ENCODE results near the gene ATRIP. TPM values are rescaled to one million over a fixed set of nuclear protein-coding genes. Genes with fewer than 3 reads are reported as not detected.

ATRIP gene
- total RNA-seq, 1 donor from 2014 or later = 9.0 TPM

DNA sequence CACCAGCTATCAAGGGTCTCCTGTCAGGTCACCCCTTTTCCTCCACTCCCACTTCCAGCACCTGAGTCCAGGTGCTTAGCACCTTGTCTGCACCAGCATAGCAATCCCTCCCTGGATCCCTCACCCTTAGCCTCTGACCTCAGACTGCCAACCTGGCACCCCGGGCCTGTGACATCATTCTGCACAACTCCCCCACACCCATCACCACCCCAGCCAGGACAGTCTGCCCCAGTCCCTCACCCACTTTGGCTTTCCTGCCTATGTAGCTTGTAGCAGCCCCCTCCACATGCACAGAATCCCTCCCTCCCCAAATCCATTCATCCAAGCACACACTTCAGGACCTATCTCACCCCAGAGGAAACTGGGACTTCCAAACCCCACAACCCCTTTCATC is 15.8 kb upstream of the ATRIP start:
- TF ChIP-seq, protein P1, sequence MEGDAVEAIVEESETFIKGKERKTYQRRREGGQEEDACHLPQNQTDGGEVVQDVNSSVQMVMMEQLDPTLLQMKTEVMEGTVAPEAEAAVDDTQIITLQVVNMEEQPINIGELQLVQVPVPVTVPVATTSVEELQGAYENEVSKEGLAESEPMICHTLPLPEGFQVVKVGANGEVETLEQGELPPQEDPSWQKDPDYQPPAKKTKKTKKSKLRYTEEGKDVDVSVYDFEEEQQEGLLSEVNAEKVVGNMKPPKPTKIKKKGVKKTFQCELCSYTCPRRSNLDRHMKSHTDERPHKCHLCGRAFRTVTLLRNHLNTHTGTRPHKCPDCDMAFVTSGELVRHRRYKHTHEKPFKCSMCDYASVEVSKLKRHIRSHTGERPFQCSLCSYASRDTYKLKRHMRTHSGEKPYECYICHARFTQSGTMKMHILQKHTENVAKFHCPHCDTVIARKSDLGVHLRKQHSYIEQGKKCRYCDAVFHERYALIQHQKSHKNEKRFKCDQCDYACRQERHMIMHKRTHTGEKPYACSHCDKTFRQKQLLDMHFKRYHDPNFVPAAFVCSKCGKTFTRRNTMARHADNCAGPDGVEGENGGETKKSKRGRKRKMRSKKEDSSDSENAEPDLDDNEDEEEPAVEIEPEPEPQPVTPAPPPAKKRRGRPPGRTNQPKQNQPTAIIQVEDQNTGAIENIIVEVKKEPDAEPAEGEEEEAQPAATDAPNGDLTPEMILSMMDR (IDR thresholded peaks at IDR 0.05) = no peak
- peak overlapping the region; percentile 79 to 94 for H3K4me3 ChIP-seq

DNA sequence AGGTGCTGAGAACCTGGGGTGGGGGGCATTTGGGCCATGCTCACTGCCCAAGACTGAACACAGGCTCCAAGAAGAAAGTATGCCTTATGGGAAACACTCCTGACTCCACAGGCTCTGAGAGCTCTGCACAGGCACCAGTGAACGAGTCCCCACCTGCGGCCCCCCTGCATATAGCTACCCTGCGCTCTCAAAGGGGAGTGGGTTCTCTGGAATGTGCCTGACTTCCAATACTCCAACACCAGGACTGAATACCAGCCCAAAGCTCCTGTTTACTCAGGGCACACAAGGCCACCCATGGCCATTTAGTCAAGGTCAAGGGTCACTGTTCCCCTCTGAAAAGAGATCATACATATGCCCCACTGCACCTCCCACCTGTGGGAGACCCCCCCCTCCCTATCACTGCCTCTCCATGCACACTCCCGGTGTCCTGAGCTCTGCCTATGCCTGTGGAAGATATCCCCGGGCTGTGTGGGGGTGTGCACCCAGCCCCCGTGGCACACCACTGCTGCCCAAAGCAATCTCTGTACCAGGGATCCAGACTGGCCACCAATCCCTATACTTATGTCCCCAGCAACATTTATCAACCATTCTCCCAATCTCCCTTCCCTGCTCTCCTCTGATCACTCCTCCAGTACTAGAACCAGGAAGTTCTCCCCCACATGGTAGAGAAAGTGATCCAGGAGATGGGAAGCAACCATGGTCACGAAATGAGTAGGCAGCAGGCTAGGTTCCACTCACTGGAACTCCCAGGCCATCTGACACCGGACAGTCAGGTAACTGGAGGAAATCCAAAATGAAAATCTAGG is 15.1 kb upstream of the ATRIP start:
- intact Hi-C loops (cut with DNase I) = no loop called here
- H3K27ac ChIP-seq = peak overlapping the region; percentile 95 to 98
- H3K36me3 ChIP-seq = peaks cover 0 to 11% of the 10 kb centered on the region in 2 donors
- DNase-seq (ENCODE audit: low spot score in 2 of 2) = no peak
- H3K27me3 ChIP-seq = no peaks in the 10 kb centered on the region
- H3K4me1 ChIP-seq = peaks cover 3 to 13% of the 10 kb centered on the region in 2 donors
- H3K4me3 ChIP-seq = no peak overlapping the region
- TF ChIP-seq, protein P1 (IDR thresholded peaks at IDR 0.05) = no peak
- no peaks in the 10 kb centered on the region for H3K9me3 ChIP-seq

More for the DNA sequence above, 15.8 kb upstream of the ATRIP start:
- no peak for DNase-seq (ENCODE audit: low spot score in 2 of 2)
- no peaks in the 10 kb centered on the region for H3K9me3 ChIP-seq
- peaks cover 8 to 20% of the 10 kb centered on the region in 2 donors for H3K4me1 ChIP-seq
- peaks cover 0 to 11% of the 10 kb centered on the region in 2 donors for H3K36me3 ChIP-seq
- intact Hi-C loops (cut with DNase I) = no loop called here
- no peaks in the 10 kb centered on the region for H3K27me3 ChIP-seq
- H3K27ac ChIP-seq = peak overlapping the region; percentile 95 to 98

GRCh38 chr3:48432411-48433371 is 13.8 kb upstream of the ATRIP start:
- intact Hi-C loops (cut with DNase I) = no loop called here
- Histone ChIP-seq H3K4me3 (no peak overlapping the region), H3K4me1 (peaks cover 0 to 9% of the 10 kb centered on the region in 2 donors), H3K27me3 (no peaks in the 10 kb centered on the region), H3K9me3 (no peaks in the 10 kb centered on the region), H3K27ac (peak overlapping the region in 1 of 2 donors; percentile 30), H3K36me3 (peaks cover 0 to 11% of the 10 kb centered on the region in 2 donors)
- no peak for DNase-seq (ENCODE audit: low spot score in 2 of 2)
- TF ChIP-seq, protein P1 (IDR thresholded peaks at IDR 0.05) = no peak

DNA sequence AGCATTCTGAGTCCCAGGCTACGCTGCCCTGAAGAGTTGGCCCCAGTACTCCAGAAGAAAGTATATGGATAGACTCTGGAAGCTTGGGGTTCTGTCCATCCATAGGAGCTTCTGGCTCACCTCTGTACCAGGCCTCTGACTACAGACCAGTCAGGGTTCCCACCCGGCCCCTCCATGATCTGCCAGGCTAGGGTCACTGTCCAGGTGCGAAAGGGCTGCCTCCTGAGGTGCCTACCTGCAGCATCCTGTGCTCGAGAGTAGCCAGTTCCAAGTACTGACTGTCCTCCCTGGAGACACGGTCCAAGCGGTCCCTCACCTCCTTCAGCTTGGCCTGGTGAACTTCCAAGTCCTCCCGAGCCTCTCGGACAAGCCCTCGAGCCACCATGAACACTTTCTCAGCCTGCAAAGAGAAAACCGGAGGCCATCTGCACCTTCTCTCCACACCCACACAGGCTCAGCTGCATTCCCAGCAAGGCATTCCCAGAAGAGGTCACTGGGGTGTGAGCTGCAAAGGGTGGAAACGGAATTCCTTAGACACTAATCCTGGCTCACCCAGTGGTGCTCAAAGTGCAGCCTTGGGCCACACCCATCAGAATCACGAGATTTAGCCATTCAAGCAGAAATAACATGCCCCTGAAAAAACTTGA is 12.9 kb upstream of the ATRIP start:
- no peak overlapping the region for H3K4me3 ChIP-seq
- H3K9me3 ChIP-seq = no peaks in the 10 kb centered on the region
- H3K36me3 ChIP-seq = peaks cover 0 to 11% of the 10 kb centered on the region in 2 donors
- DNase-seq (ENCODE audit: low spot score in 2 of 2) = no peak
- intact Hi-C loops (cut with DNase I) = no loop called here
- H3K27ac ChIP-seq = peak overlapping the region in 1 of 2 donors; percentile 62
- TF ChIP-seq, protein P1 (IDR thresholded peaks at IDR 0.05) = no peak
- no peaks in the 10 kb centered on the region for H3K27me3 ChIP-seq
- peaks cover 0 to 9% of the 10 kb centered on the region in 2 donors for H3K4me1 ChIP-seq

DNA sequence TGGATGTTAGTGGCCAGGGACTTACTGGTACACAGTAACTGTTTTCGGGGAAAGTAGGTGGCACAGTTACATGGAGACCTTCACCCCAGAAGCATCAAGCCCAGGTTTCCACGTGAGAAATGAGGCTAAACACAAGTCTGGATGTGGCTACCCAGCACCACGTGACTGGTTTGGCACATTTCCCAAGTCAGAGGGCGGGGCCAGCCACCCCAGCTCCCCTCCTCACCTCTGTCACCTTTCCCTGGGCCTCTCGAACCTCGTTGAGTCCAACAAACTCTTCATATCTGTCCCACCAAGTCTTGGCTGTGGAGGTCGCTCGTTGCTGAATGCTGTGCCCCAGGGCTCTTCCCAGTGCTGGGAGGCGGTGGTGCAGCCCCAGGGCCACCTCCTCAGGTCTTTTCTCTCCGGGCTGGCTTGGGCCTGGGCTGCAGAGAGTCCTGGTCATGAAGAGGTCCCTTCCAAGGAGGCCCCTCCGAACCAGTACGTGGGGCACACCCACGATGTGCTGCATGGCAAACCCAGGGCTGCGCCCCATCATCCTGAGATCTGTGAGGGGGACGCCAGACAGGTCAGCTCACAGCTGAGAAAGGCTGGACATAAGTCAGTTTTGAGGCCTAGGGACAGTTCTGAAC is 11.8 kb upstream of the ATRIP start:
- H3K4me1 ChIP-seq = peaks cover 0 to 14% of the 10 kb centered on the region in 2 donors
- TF ChIP-seq, protein P1 (IDR thresholded peaks at IDR 0.05) = no peak
- peaks cover 0 to 11% of the 10 kb centered on the region in 2 donors for H3K36me3 ChIP-seq
- no peak overlapping the region for H3K4me3 ChIP-seq
- no peaks in the 10 kb centered on the region for H3K9me3 ChIP-seq
- no peaks in the 10 kb centered on the region for H3K27me3 ChIP-seq
- intact Hi-C loops (cut with DNase I) = loop anchor here (5.0 kb wide), 1 partner anchor 132 kb away; the partner anchor contains the start of gene NME6
- H3K27ac ChIP-seq = peak overlapping the region; percentile 62
- DNase-seq (ENCODE audit: low spot score in 2 of 2) = peak in 1 of 2 donors; percentile 62

Data from ascending aorta (tissue), 2 donors.